Activated CD8-positive, alpha-beta T cell treated with anti-CD3 and anti-CD28 coated beads for 36 hours (primary cell): ENCODE results near the gene IL34. TPM values are rescaled to one million over a fixed set of nuclear protein-coding genes. Genes with fewer than 3 reads are reported as not detected.

Experiments
- ATAC-seq: fragments of 200-7000 bp; cut with Tn5 transposase; one replicate; pipeline ENCODE4 v1.10.0; 2021; ENCODE audit warnings: mild to moderate bottlenecking, moderate library complexity
- CTCF ChIA-PET: fragments of 350-600 bp; sonication (Branson Sonifier 250); formaldehyde crosslinking; loops from one replicate; lab custom pipeline; 2021; ENCODE audit warnings: antibody characterized with exemption; lab: Charles Lee
- POLR2A ChIA-PET: fragments of 350-600 bp; sonication (Branson Sonifier 250); formaldehyde crosslinking; loops from one replicate; lab custom pipeline; 2021; ENCODE audit warnings: antibody characterized with exemption; lab: Charles Lee
- DNase-seq: peaks from one replicate; pipeline ENCODE4 v3.0.0-alpha.2; 2020
- H3K27ac Mint-ChIP-seq: one replicate; pipeline ENCODE4 v1.8.0; 2021; ENCODE audit warnings: mild to moderate bottlenecking, mixed read lengths
- H3K27me3 Mint-ChIP-seq: one replicate; pipeline ENCODE4 v1.8.0; 2021; ENCODE audit warnings: mixed read lengths
- H3K36me3 Mint-ChIP-seq: one replicate; pipeline ENCODE4 v1.8.0; 2021; ENCODE audit warnings: low read depth, mixed read lengths
- H3K4me1 Mint-ChIP-seq: one replicate; pipeline ENCODE4 v1.8.0; 2021; ENCODE audit warnings: low read depth, mixed read lengths
- H3K4me3 Mint-ChIP-seq: one replicate; pipeline ENCODE4 v1.8.0; 2021; ENCODE audit warnings: mild to moderate bottlenecking, moderate library complexity, mixed read lengths
- H3K9me3 Mint-ChIP-seq: one replicate; pipeline ENCODE4 v1.8.0; 2021; ENCODE audit warnings: mixed read lengths
- CTCF ChIP-seq: fragments of 200-600 bp; IDR thresholded peaks from one replicate; pipeline ENCODE4 v1.8.0; 2022; ENCODE audit warnings: antibody characterized with exemption, mild to moderate bottlenecking
- intact Hi-C: fragments of 100-400 bp; cut with micrococcal nuclease; formaldehyde crosslinking; loops from one replicate; pipeline ENCODE4 v1.10.0; 2022
- total RNA-seq, 2 experiments: library from RNA; stranded (reverse); gene quantifications; one replicate each; pipeline ENCODE4 v1.2.3, GENCODE V29; 2021

Gene IL34
- total RNA-seq, 2 experiments from 2014 or later = not detected

GRCh38 chr16:70692130-70692872 lies 45.9 kb downstream of the IL34 start:
- POLR2A ChIA-PET = interaction anchor here (0.6 kb wide), 1 partner anchor 392 kb away, joined by 3 read pairs; no protein-coding TSS in a partner anchor
- DNase-seq (no peak), ATAC-seq (no peak)
- no peaks in the 10 kb centered on the region for H3K36me3 Mint-ChIP-seq
- intact Hi-C loops = no loop called here
- H3K4me3 Mint-ChIP-seq = no peak overlapping the region
- no peak for TF ChIP-seq CTCF
- H3K27me3 Mint-ChIP-seq = no peaks in the 10 kb centered on the region
- H3K4me1 Mint-ChIP-seq = peaks cover 25% of the 10 kb centered on the region
- CTCF ChIA-PET = interaction anchor here (1.1 kb wide), 1 partner anchor 46 kb away, joined by 3 read pairs; no protein-coding TSS in a partner anchor
- H3K9me3 Mint-ChIP-seq = no peaks in the 10 kb centered on the region
- no peak overlapping the region for H3K27ac Mint-ChIP-seq

GRCh38 chr16:70692873-70693671 lies 46.7 kb downstream of the IL34 start:
- no peaks in the 10 kb centered on the region for H3K9me3 Mint-ChIP-seq
- no peaks in the 10 kb centered on the region for H3K36me3 Mint-ChIP-seq
- H3K4me1 Mint-ChIP-seq = peaks cover 33% of the 10 kb centered on the region
- CTCF ChIA-PET = interaction anchor here (1.1 kb wide), 1 partner anchor 45 kb away, joined by 3 read pairs; no protein-coding TSS in a partner anchor
- H3K4me3 Mint-ChIP-seq = no peak overlapping the region
- ATAC-seq (no peak), DNase-seq (no peak)
- no peak overlapping the region for H3K27ac Mint-ChIP-seq
- intact Hi-C loops = no loop called here
- no peaks in the 10 kb centered on the region for H3K27me3 Mint-ChIP-seq
- TF ChIP-seq CTCF = no peak
- POLR2A ChIA-PET = interaction anchor here (0.6 kb wide), 1 partner anchor 393 kb away, joined by 3 read pairs; no protein-coding TSS in a partner anchor

GRCh38 chr16:70694088-70694867 lies 47.9 kb downstream of the IL34 start:
- POLR2A ChIA-PET = no interaction called here
- Mint-ChIP-seq H3K4me3 (no peak overlapping the region), H3K4me1 (peaks cover 37% of the 10 kb centered on the region)

GRCh38 chr16:70694868-70695218 lies 48.5 kb downstream of the IL34 start:
- H3K4me3 Mint-ChIP-seq = no peak overlapping the region
- H3K36me3 Mint-ChIP-seq = no peaks in the 10 kb centered on the region
- TF ChIP-seq CTCF = no peak
- DNase-seq (no peak), ATAC-seq (no peak)
- ChIA-PET CTCF (interaction anchor here (1.1 to 1.5 kb wide), 2 partner anchors 43 to 44 kb away, joined by 3 to 4 read pairs; no protein-coding TSS in a partner anchor), POLR2A (interaction anchor here (0.8 to 1.2 kb wide), 2 partner anchors 10 to 43 kb away, joined by 3 to 4 read pairs; no protein-coding TSS in a partner anchor)
- no peak overlapping the region for H3K27ac Mint-ChIP-seq
- no peaks in the 10 kb centered on the region for H3K9me3 Mint-ChIP-seq
- H3K27me3 Mint-ChIP-seq = no peaks in the 10 kb centered on the region
- intact Hi-C loops = no loop called here
- H3K4me1 Mint-ChIP-seq = peaks cover 37% of the 10 kb centered on the region

More at GRCh38 chr16:70694088-70694867, 47.9 kb downstream of the IL34 start:
- ATAC-seq = no peak
- Mint-ChIP-seq H3K9me3 (no peaks in the 10 kb centered on the region), H3K27ac (no peak overlapping the region), H3K36me3 (no peaks in the 10 kb centered on the region), H3K27me3 (no peaks in the 10 kb centered on the region)
- no peak for DNase-seq
- CTCF ChIA-PET = no interaction called here
- intact Hi-C loops = no loop called here
- TF ChIP-seq CTCF = no peak
